K562 (cell line): ENCODE measurements around the gene RHOBTB3. TPM values are rescaled to one million over a fixed set of nuclear protein-coding genes. Genes with fewer than 3 reads are reported as not detected.

Experiments used
- BCOR ChIP-seq: fragments of 450-650 bp; IDR thresholded peaks from 2 replicates; pipeline ENCODE4 v1.6.1; 2016
- CREB1 ChIP-seq, 2 experiments: sonication (generic) in 1 of 2; formaldehyde crosslinking in 1 of 2; IDR thresholded peaks; 2 replicates each; pipeline versions ENCODE4 v1.6.1 to v1.8.0; 2012 to 2022; ENCODE audit warnings: inconsistent platforms in 1 of 2, mild to moderate bottlenecking in 1 of 2, missing genetic modification reagents in 1 of 2, moderate library complexity in 1 of 2
- DDX20 ChIP-seq: fragments of 450-650 bp; IDR thresholded peaks from 2 replicates; pipeline ENCODE4 v1.6.1; 2016; ENCODE audit warnings: missing genetic modification characterization, low read depth, mild to moderate bottlenecking, missing compliant biosample characterization, moderate library complexity
- ID3 ChIP-seq, 2 experiments: fragments of 250-450 bp in 1 of 2; fragments of 450-650 bp in 1 of 2; sonication (Bioruptor Pico) in 1 of 2; IDR thresholded peaks; 2 replicates each; pipeline versions ENCODE4 v1.6.1 to v1.8.0; 2016 to 2021; ENCODE audit warnings: mild to moderate bottlenecking in 2 of 2, moderate library complexity in 2 of 2, missing compliant biosample characterization in 1 of 2, missing genetic modification characterization in 1 of 2
- NEUROD1 ChIP-seq: fragments of 150-350 bp; IDR thresholded peaks from 2 replicates; pipeline ENCODE4 v1.6.1; 2014; ENCODE audit warnings: borderline replicate concordance, low read length, low read depth; ENCODE audit not compliant: partially characterized antibody
- OTX1 ChIP-seq: fragments of 450-650 bp; formaldehyde crosslinking; IDR thresholded peaks from 2 replicates; pipeline ENCODE4 v1.4.0; 2022; ENCODE audit warnings: mild to moderate bottlenecking
- PRPF4 ChIP-seq: fragments of 200-400 bp; formaldehyde crosslinking; IDR thresholded peaks from one replicate; pipeline ENCODE4 v1.6.1; 2017; ENCODE audit warnings: low read length, low read depth, mild to moderate bottlenecking; ENCODE audit not compliant: insufficient read depth, poor library complexity, severe bottlenecking
- STAT5A ChIP-seq: IDR thresholded peaks from 2 replicates; pipeline ENCODE4 v1.6.1; 2012; ENCODE audit warnings: low read length, inconsistent platforms, borderline replicate concordance
- TAF9B ChIP-seq: fragments of 450-650 bp; IDR thresholded peaks from 2 replicates; pipeline ENCODE4 v1.6.1; 2018; ENCODE audit warnings: mild to moderate bottlenecking; ENCODE audit not compliant: partially characterized antibody
- TAL1 ChIP-seq: fragments of 450-650 bp; IDR thresholded peaks from 2 replicates; pipeline ENCODE4 v1.6.1; 2016; ENCODE audit warnings: mild to moderate bottlenecking
- ZBTB49 ChIP-seq: sonication (generic); formaldehyde crosslinking; IDR thresholded peaks from 2 replicates; pipeline ENCODE4 v1.8.0; 2022; ENCODE audit warnings: missing genetic modification reagents, mild to moderate bottlenecking, borderline replicate concordance
- ZNF644 ChIP-seq: fragments of 200-800 bp; sonication (Bioruptor generic); IDR thresholded peaks from 2 replicates; pipeline ENCODE4 v1.6.1; 2016; ENCODE audit warnings: low read depth, missing genetic modification characterization, missing compliant biosample characterization
- polyA plus RNA-seq, 8 experiments: library from polyadenylated mRNA; depleted of rRNA in 4 of 8; stranded (reverse) in 5 of 8; unstranded in 3 of 8; fragments of >200 nt; fragmentation: Nextera tagmentation in 2 of 8; fragmentation: Illumina TruSeq in 1 of 8; extraction: Ambion mirVana in 2 of 8; extraction: Trizol in 1 of 8; gene quantifications; 2 replicates each; pipeline versions ENCODE4 v1.2.1 to v1.2.3, GENCODE V29; 2011 to 2014; ENCODE audit warnings: inconsistent platforms in 1 of 8, missing spikeins in 1 of 8
- total RNA-seq, 7 experiments: library from RNA; depleted of rRNA in 6 of 7; stranded (reverse); fragments of >200 nt in 6 of 7; fragmentation: Illumina TruSeq in 2 of 7; extraction: Trizol in 2 of 7; gene quantifications; 2 replicates each; pipeline versions ENCODE4 v1.2.1 to v1.2.3, GENCODE V29; 2011 to 2021; ENCODE audit warnings: low replicate concordance in 1 of 7

Gene RHOBTB3
- total and polyA plus RNA-seq, 9 of the 15 experiments (the other 6 are each of a cell fraction or from before 2014, with no cell fraction given) = 39.7 to 143 (median 115) TPM

DNA sequence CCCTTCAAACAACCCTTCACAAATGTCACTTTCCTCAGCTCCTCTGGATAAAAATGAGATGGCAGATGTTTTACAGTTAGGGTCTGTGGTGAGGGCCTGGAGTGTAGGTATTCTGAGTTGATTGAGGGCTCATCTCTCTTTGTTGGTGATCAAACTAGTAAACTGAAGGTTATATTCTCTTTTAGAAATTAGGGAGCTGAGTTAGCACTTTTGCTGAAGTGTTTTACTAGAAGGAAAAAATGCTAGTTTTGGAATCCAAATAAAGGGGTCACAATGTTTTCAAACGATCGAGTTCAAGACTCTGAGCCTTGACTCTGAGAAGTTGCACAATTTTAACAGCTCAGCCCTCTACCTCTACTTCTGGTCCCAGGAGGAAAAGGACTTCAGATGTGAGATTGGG is 23.4 kb downstream of the RHOBTB3 start (continued):
- no peak for TF ChIP-seq ZBTB49 (CRISPR knock-in tag)
- TF ChIP-seq TAL1 = no peak
- no peak for TF ChIP-seq BCOR
- TF ChIP-seq STAT5A = no peak
- no peak for TF ChIP-seq TAF9B
- no peak for TF ChIP-seq NEUROD1
- no peak for TF ChIP-seq DDX20
- TF ChIP-seq OTX1 = no peak
- no peak for TF ChIP-seq CREB1 (IDR thresholded peaks at IDR 0.05)
- TF ChIP-seq CREB1 (CRISPR knock-in tag; IDR thresholded peaks at IDR 0.05) = no peak
- TF ChIP-seq PRPF4 = no peak
- TF ChIP-seq ZNF644 (tag) = no peak
- no peak for TF ChIP-seq ID3 (CRISPR knock-in tag; IDR thresholded peaks at IDR 0.05)
- no peak for TF ChIP-seq ID3 (tag; IDR thresholded peaks at IDR 0.05)
